Measurements from ENCODE around the gene NBPF3. TPM values are rescaled to one million over a fixed set of nuclear protein-coding genes. Genes with fewer than 3 reads are reported as not detected.

NBPF3 gene
- total RNA-seq, 1 donor from 2014 or later = 3.9 TPM

GRCh38 chr1:21534146-21534545 lies 94.2 kb downstream of the NBPF3 start:
- H3K4me3 ChIP-seq = no peak overlapping the region
- intact Hi-C loops (cut with DNase I) = no loop called here
- no peak for DNase-seq (ENCODE audit: low spot score in 2 of 2)
- no peaks in the 10 kb centered on the region for H3K4me1 ChIP-seq
- no peaks in the 10 kb centered on the region for H3K9me3 ChIP-seq
- TF ChIP-seq CTCF (IDR thresholded peaks at IDR 0.05) = no peak
- no peak overlapping the region for H3K27ac ChIP-seq
- no peaks in the 10 kb centered on the region for H3K36me3 ChIP-seq
- no peaks in the 10 kb centered on the region for H3K27me3 ChIP-seq

Other genes with a start within 250 kb of the NBPF3 start
- 336 TPM for gene ECE1, start 149.7 kb upstream of the NBPF3 start, total RNA-seq
- gene ALPL, start 69.3 kb downstream of the NBPF3 start, total RNA-seq = 35.3 TPM
- 0.64 TPM for gene RAP1GAP, start 229.2 kb downstream of the NBPF3 start, total RNA-seq